ENCODE measurements around the gene BLOC1S3. TPM values are rescaled to one million over a fixed set of nuclear protein-coding genes. Genes with fewer than 3 reads are reported as not detected.

BLOC1S3 gene
- total RNA-seq, 3 donors from 2014 or later (not counting 1 experiment from before 2014, with no cell fraction given) = 20.9 to 26.3 (median 21.8) TPM

- DNase-seq = no peak
- Histone ChIP-seq H3K27ac (ENCODE audit: low read length) (no peak overlapping the region), H3K4me3 (ENCODE audit: low read length) (no peak overlapping the region), H3K9me3 (ENCODE audit: control insufficient read depth, insufficient read depth, low read length) (no peaks in the 10 kb centered on the region), H3K36me3 (ENCODE audit: control insufficient read depth, insufficient read depth, low read length) (peaks cover 3% of the 10 kb centered on the region), H3K4me1 (ENCODE audit: control insufficient read depth, insufficient read depth, low read length) (peaks cover 5% of the 10 kb centered on the region), H3K27me3 (ENCODE audit: control insufficient read depth, insufficient read depth, low read length) (no peaks in the 10 kb centered on the region)
- no peak for TF ChIP-seq CTCF (IDR thresholded peaks at IDR 0.05)
- Mint-ChIP-seq H3K4me1 (peaks cover under 1 to 18% of the 10 kb centered on the region in 2 donors), H3K4me3 (no peak overlapping the region), H3K36me3 (no peaks in the 10 kb centered on the region), H3K27ac (no peak overlapping the region), H3K9me3 (peaks cover 0 to 3% of the 10 kb centered on the region in 2 donors), H3K27me3 (ENCODE audit: low read depth in 2 of 2) (no peaks in the 10 kb centered on the region)
- WGBS (ENCODE audit: insufficient coverage) = 92% methylated on average over 12 of the region's 12 CpGs
- intact Hi-C loops (cut with micrococcal nuclease) = no loop called here
- no peak for ATAC-seq
Measured at GRCh38 chr19:45186509-45187334, 8.1 kb downstream of the BLOC1S3 start.

DNA sequence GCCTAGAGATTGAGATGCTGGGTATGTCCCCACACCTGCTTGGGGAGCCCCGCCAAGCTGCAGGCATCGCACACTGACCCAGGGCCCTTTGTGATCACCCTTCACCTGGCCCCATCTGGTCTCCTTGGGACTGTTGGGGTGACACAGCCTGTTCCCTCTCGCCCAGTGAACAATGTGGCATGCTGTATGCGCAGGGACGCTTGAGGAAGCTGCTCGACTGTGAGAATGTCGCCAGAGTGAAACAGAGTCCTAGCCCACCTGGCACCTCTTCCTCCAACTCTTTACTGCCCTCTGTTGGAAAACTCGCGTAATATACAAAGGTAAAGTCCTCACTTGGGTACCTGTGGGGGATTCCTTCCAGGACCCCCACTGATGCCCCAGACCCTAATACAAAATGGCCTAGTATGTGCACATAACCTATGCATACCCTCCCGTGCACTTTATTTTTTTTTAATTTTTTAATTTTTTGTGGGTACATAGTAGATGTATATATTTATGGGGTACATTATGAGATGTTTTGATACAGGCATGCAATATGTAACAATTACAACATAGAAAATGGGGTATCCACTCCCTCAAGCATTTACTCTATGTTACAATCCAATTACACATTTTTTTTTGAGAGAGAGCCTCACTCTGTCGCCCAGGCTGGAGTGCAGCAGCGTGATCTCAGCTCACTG is 9.0 kb downstream of the BLOC1S3 start:
- Mint-ChIP-seq H3K4me3 (no peak overlapping the region), H3K36me3 (no peaks in the 10 kb centered on the region), H3K27me3 (ENCODE audit: low read depth in 2 of 2) (no peaks in the 10 kb centered on the region), H3K27ac (no peak overlapping the region), H3K4me1 (peaks cover 0 to 15% of the 10 kb centered on the region in 2 donors), H3K9me3 (peaks cover 0 to 3% of the 10 kb centered on the region in 2 donors)
- peaks cover 5% of the 10 kb centered on the region for H3K4me1 ChIP-seq (ENCODE audit: control insufficient read depth, insufficient read depth, low read length)
- 38% methylated on average over 11 of the region's 12 CpGs for WGBS (ENCODE audit: insufficient coverage)
- H3K27me3 ChIP-seq (ENCODE audit: control insufficient read depth, insufficient read depth, low read length) = no peaks in the 10 kb centered on the region
- DNase-seq (peak in 1 of 2 donors; percentile 73), ATAC-seq (peak; percentile 73 to 86 (median 83))
- H3K36me3 ChIP-seq (ENCODE audit: control insufficient read depth, insufficient read depth, low read length) = no peaks in the 10 kb centered on the region
- peak; percentile 64 for TF ChIP-seq CTCF (IDR thresholded peaks at IDR 0.05)
- intact Hi-C loops (cut with micrococcal nuclease) = no loop called here
- H3K4me3 ChIP-seq (ENCODE audit: low read length) = no peak overlapping the region
- H3K27ac ChIP-seq (ENCODE audit: low read length) = no peak overlapping the region
- H3K9me3 ChIP-seq (ENCODE audit: control insufficient read depth, insufficient read depth, low read length) = no peaks in the 10 kb centered on the region

DNA sequence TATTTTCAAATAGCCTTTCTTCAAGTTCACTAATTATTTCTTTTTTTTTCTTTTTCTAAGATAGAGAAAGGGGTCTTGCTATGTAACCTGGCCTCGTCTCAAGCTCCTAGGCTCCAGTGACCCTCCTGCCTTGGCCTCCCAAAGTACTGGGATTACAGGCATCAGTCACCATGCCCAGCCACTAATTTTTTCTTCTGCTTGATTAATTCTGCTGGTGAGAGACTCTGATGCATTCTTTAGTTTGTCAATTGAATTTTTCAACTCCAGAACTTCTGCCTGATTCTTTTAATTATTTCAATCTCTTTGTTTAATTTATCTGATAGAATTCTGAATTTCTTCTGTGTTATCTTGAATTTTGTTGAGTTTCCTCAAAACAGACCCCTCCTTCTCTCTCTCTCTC is 11.4 kb downstream of the BLOC1S3 start:
- no peak for TF ChIP-seq CTCF (IDR thresholded peaks at IDR 0.05)
- H3K4me3 Mint-ChIP-seq = no peak overlapping the region
- no peaks in the 10 kb centered on the region for H3K36me3 ChIP-seq (ENCODE audit: control insufficient read depth, insufficient read depth, low read length)
- H3K27ac ChIP-seq (ENCODE audit: low read length) = no peak overlapping the region
- DNase-seq = no peak
- H3K9me3 Mint-ChIP-seq = peaks cover 0 to 3% of the 10 kb centered on the region in 2 donors
- peaks cover 0 to 6% of the 10 kb centered on the region in 2 donors for H3K4me1 Mint-ChIP-seq
- peaks cover 5% of the 10 kb centered on the region for H3K4me1 ChIP-seq (ENCODE audit: control insufficient read depth, insufficient read depth, low read length)
- no peaks in the 10 kb centered on the region for H3K27me3 Mint-ChIP-seq (ENCODE audit: low read depth in 2 of 2)
- no CpG with 5 or more reads among the region's 1 CpG for WGBS (ENCODE audit: insufficient coverage)
- no peak overlapping the region for H3K4me3 ChIP-seq (ENCODE audit: low read length)
- no peaks in the 10 kb centered on the region for H3K36me3 Mint-ChIP-seq
- no peaks in the 10 kb centered on the region for H3K9me3 ChIP-seq (ENCODE audit: control insufficient read depth, insufficient read depth, low read length)
- ATAC-seq = no peak
- no peaks in the 10 kb centered on the region for H3K27me3 ChIP-seq (ENCODE audit: control insufficient read depth, insufficient read depth, low read length)
- H3K27ac Mint-ChIP-seq = no peak overlapping the region
- intact Hi-C loops (cut with micrococcal nuclease) = no loop called here
